Measurements from ENCODE around the gene ENHO. TPM values are rescaled to one million over a fixed set of nuclear protein-coding genes. Genes with fewer than 3 reads are reported as not detected.

Gene ENHO
- total RNA-seq, 4 donors from 2014 or later: not detected

- Histone ChIP-seq H3K4me1 (no peaks in the 10 kb centered on the region), H3K27me3 (no peaks in the 10 kb centered on the region), H3K36me3 (no peaks in the 10 kb centered on the region), H3K27ac (no peak overlapping the region), H3K4me3 (replicated peaks in 1 of 3) (no peak overlapping the region), H3K9me3 (no peaks in the 10 kb centered on the region)
- DNase-seq: peak; percentile 37 to 56
- no peak for TF ChIP-seq POLR2A (IDR thresholded peaks at IDR 0.05)
- no peak for TF ChIP-seq CTCF (IDR thresholded peaks at IDR 0.05)
- 35 to 39% methylated on average over 7 to 8 of the region's 8 CpGs for WGBS, 2 donors
- intact Hi-C loops (cut with DNase I): no loop called here
Observed at GRCh38 chr9:34493972-34494535, 28.7 kb downstream of the ENHO start.

- no peak overlapping the region for H3K4me3 ChIP-seq (replicated peaks in 1 of 3)
- no peaks in the 10 kb centered on the region for H3K9me3 ChIP-seq
- no peaks in the 10 kb centered on the region for H3K36me3 ChIP-seq
- no peaks in the 10 kb centered on the region for H3K27me3 ChIP-seq
- TF ChIP-seq CTCF (IDR thresholded peaks at IDR 0.05): no peak
- TF ChIP-seq POLR2A (IDR thresholded peaks at IDR 0.05): no peak
- intact Hi-C loops (cut with DNase I): no loop called here
- H3K4me1 ChIP-seq: no peaks in the 10 kb centered on the region
- 29 to 54% methylated on average over 2 of the region's 2 CpGs for whole genome bisulfite sequencing, 2 donors
- no peak for DNase-seq
- H3K27ac ChIP-seq: no peak overlapping the region
Observed at GRCh38 chr9:34492051-34492450, 30.7 kb downstream of the ENHO start.

GRCh38 chr9:34491596-34491995 is 31.2 kb downstream of the ENHO start:
- no peak overlapping the region for H3K4me3 ChIP-seq (replicated peaks in 1 of 3)
- no peak overlapping the region for H3K27ac ChIP-seq
- no peaks in the 10 kb centered on the region for H3K27me3 ChIP-seq
- no peaks in the 10 kb centered on the region for H3K9me3 ChIP-seq
- H3K36me3 ChIP-seq: no peaks in the 10 kb centered on the region
- WGBS, 2 donors: 45 to 71% methylated on average over 2 of the region's 2 CpGs
- H3K4me1 ChIP-seq: no peaks in the 10 kb centered on the region
- DNase-seq: no peak
- intact Hi-C loops (cut with DNase I): no loop called here
- TF ChIP-seq CTCF (IDR thresholded peaks at IDR 0.05) (no peak), POLR2A (IDR thresholded peaks at IDR 0.05) (no peak)

- 56 to 68% methylated on average over 3 of the region's 3 CpGs for WGBS, 2 donors
- intact Hi-C loops (cut with DNase I): no loop called here
Observed at GRCh38 chr9:34490760-34491159, 32.0 kb downstream of the ENHO start.

GRCh38 chr9:34490360-34490759 is 32.4 kb downstream of the ENHO start:
- Histone ChIP-seq H3K4me3 (replicated peaks in 1 of 3) (no peak overlapping the region), H3K4me1 (no peaks in the 10 kb centered on the region), H3K27ac (no peak overlapping the region), H3K9me3 (no peaks in the 10 kb centered on the region), H3K27me3 (no peaks in the 10 kb centered on the region), H3K36me3 (no peaks in the 10 kb centered on the region)
- DNase-seq: no peak
- TF ChIP-seq POLR2A (IDR thresholded peaks at IDR 0.05) (no peak), CTCF (IDR thresholded peaks at IDR 0.05) (no peak)
- 77 to 100% methylated on average over 1 of the region's 1 CpG for WGBS, 2 donors
- intact Hi-C loops (cut with DNase I): no loop called here

More at GRCh38 chr9:34490760-34491159, 32.0 kb downstream of the ENHO start:
- no peak for TF ChIP-seq POLR2A (IDR thresholded peaks at IDR 0.05)
- TF ChIP-seq CTCF (IDR thresholded peaks at IDR 0.05): no peak
- no peak overlapping the region for H3K4me3 ChIP-seq (replicated peaks in 1 of 3)
- DNase-seq: no peak
- H3K9me3 ChIP-seq: no peaks in the 10 kb centered on the region
- no peaks in the 10 kb centered on the region for H3K27me3 ChIP-seq
- H3K27ac ChIP-seq: no peak overlapping the region
- H3K4me1 ChIP-seq: no peaks in the 10 kb centered on the region
- no peaks in the 10 kb centered on the region for H3K36me3 ChIP-seq

Measured in thyroid gland (tissue), 4 donors.